OCI-LY3 (cell line): ENCODE results near the gene RAD51B.

Source experiments
- CTCF ChIP-seq: fragments of 200-600, 300-600 bp; sonication (generic); IDR thresholded peaks from 2 replicates; pipeline ENCODE4 v1.5.1; 2014; ENCODE audit warnings: antibody characterized with exemption, low read length, low read depth
- EZH2phosphoT487 ChIP-seq: fragments of 200-600 bp; shearing (Covaris generic); IDR thresholded peaks from 2 replicates; pipeline ENCODE4 v1.6.1; 2018; ENCODE audit warnings: antibody characterized with exemption, mixed run types, low read depth

GRCh38 chr14:68535404-68536017 lies 715.9 kb downstream of the RAD51B start:
- no peak for TF ChIP-seq CTCF
- TF ChIP-seq EZH2phosphoT487 = no peak
